Measurements from ENCODE around the gene INHA. TPM values are rescaled to one million over a fixed set of nuclear protein-coding genes. Genes with fewer than 3 reads are reported as not detected.

Gene INHA
- total RNA-seq, 2 experiments from 2014 or later, result not detected

- DNase-seq, result no peak
- ChIA-PET CTCF (no interaction called here), POLR2A (no interaction called here)
- H3K9me3 Mint-ChIP-seq, result no peaks in the 10 kb centered on the region
- H3K27ac Mint-ChIP-seq, result no peak overlapping the region
- H3K4me3 Mint-ChIP-seq, result no peak overlapping the region
- no peaks in the 10 kb centered on the region for H3K27me3 Mint-ChIP-seq
- H3K4me1 Mint-ChIP-seq (ENCODE audit: low read depth), result peaks cover 6% of the 10 kb centered on the region
- intact Hi-C loops (cut with micrococcal nuclease), result no loop called here
- peaks cover 7% of the 10 kb centered on the region for H3K36me3 Mint-ChIP-seq
Measured at GRCh38 chr2:219611866-219612576, 39.9 kb downstream of the INHA start.

DNA sequence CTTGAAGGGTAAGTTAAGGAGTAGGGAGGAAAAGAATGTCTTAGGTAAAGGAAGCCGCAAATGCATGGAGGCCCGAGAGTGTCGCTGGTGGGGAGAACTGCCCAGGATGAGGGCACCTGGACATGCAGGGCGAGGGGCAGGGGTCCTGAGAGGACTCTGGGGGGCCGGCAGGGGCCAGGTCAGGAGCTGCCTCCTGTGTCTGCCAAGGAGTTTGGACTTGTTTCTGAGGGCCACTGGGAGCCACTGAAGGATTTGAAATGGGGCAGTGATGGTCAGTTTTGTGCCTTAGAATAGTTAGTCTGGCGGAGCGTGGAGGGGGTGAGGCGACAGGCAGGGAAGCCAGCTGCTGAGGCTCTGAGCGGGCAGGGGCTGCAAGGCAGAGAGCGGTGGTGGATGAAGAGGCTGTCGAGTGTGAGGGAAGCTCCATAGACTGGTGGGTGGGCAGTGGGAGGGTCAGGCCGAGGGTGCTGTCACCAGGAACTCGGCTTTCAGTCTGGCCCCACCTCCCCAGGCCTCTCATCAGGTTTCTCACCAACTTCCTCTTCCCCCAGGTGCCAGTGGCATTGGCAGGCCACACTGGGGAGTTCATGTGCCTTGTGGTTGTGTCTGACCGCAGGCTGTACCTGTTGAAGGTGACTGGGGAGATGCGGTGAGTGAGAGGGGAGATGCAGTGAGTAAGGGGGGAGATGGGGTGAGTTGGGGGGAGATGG lies 40.6 kb downstream of the INHA start:
- intact Hi-C loops (cut with micrococcal nuclease), result no loop called here
- Mint-ChIP-seq H3K9me3 (no peaks in the 10 kb centered on the region), H3K4me3 (no peak overlapping the region), H3K27ac (no peak overlapping the region), H3K4me1 (ENCODE audit: low read depth) (peaks cover 6% of the 10 kb centered on the region), H3K36me3 (peaks cover 5% of the 10 kb centered on the region), H3K27me3 (no peaks in the 10 kb centered on the region)
- POLR2A ChIA-PET, result no interaction called here
- no peak for DNase-seq
- CTCF ChIA-PET, result no interaction called here

DNA sequence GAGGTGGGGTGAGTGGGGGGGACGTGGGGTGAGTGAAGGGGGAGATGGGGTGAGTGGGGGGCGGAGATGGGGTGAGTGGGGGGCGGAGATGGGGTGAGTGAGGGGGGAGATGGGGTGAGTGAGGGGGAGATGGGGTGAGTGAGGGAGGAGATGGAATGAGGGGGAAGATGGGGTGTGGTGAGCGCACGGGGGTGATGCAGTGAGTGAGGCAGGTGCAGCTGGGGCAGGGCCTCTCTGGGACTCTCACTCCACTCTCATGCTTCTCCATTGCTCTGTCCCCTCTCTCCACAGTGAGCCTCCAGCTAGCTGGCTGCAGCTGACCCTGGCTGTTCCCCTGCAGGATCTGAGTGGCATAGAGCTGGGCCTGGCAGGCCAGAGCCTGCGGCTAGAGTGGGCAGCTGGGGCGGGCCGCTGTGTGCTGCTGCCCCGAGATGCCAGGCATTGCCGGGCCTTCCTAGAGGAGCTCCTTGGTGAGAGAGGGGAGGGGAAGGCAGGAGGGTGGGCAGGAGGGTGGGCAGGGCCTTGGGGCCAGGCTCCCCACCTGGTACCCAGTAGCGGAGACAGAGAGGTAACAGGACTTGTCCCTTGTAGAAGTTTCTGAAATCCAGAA lies 41.5 kb downstream of the INHA start:
- Mint-ChIP-seq H3K27ac (no peak overlapping the region), H3K4me3 (no peak overlapping the region), H3K9me3 (no peaks in the 10 kb centered on the region), H3K36me3 (peaks cover 5% of the 10 kb centered on the region), H3K4me1 (ENCODE audit: low read depth) (peaks cover 6% of the 10 kb centered on the region), H3K27me3 (no peaks in the 10 kb centered on the region)
- DNase-seq, result no peak
- intact Hi-C loops (cut with micrococcal nuclease), result no loop called here
- ChIA-PET CTCF (no interaction called here), POLR2A (no interaction called here)

DNA sequence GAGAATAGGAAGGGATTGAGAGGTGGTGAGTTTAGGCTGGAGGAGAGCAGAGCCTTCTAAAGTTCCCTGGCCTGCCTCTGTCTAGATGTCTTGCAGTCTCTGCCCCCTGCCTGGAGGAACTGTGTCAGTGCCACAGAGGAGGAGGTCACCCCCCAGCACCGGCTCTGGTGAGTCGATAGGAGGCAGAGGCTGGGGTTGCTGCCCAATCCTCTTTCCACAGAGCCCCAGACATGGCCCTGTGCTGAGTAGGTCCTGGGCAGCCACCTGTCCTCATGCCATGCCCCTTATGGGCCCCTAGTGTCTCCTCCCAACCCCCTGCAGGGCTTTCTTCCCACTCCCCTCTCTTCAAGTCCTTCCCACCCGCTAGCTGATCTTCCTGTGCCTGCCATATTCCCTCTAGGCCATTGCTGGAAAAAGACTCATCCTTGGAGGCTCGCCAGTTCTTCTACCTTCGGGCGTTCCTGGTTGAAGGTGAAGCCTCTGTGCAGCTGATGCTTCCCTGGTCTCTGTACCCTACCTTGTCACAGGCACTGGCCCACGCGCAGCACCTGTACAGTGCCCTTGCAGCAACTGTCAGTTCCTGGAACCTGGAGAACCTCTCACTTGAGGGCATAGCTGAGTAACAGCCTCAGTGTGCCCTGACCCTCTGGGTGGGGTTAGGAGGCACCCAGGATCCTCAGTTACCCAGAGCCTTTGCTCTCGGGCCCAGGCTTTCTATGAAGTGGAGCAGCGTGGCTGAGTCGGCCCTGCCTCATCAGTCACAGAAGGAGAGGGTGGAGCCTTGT lies 42.2 kb downstream of the INHA start:
- no peak overlapping the region for H3K27ac Mint-ChIP-seq
- H3K36me3 Mint-ChIP-seq, result peaks cover 5% of the 10 kb centered on the region
- H3K4me1 Mint-ChIP-seq (ENCODE audit: low read depth), result peaks cover 6% of the 10 kb centered on the region
- H3K9me3 Mint-ChIP-seq, result no peaks in the 10 kb centered on the region
- no peak for DNase-seq
- intact Hi-C loops (cut with micrococcal nuclease), result no loop called here
- CTCF ChIA-PET, result no interaction called here
- H3K4me3 Mint-ChIP-seq, result no peak overlapping the region
- POLR2A ChIA-PET, result no interaction called here
- H3K27me3 Mint-ChIP-seq, result no peaks in the 10 kb centered on the region

- no peak overlapping the region for H3K27ac Mint-ChIP-seq
- ChIA-PET CTCF (no interaction called here), POLR2A (no interaction called here)
- H3K27me3 Mint-ChIP-seq, result no peaks in the 10 kb centered on the region
- intact Hi-C loops (cut with micrococcal nuclease), result no loop called here
- H3K9me3 Mint-ChIP-seq, result no peaks in the 10 kb centered on the region
- peaks cover 6% of the 10 kb centered on the region for H3K4me1 Mint-ChIP-seq (ENCODE audit: low read depth)
- no peak for DNase-seq
- H3K4me3 Mint-ChIP-seq, result no peak overlapping the region
- peaks cover 5% of the 10 kb centered on the region for H3K36me3 Mint-ChIP-seq
Measured at GRCh38 chr2:219615036-219615435, 42.9 kb downstream of the INHA start.

- DNase-seq, result no peak
- Mint-ChIP-seq H3K4me3 (no peak overlapping the region), H3K4me1 (ENCODE audit: low read depth) (peaks cover 6% of the 10 kb centered on the region), H3K27me3 (no peaks in the 10 kb centered on the region), H3K27ac (no peak overlapping the region), H3K36me3 (peaks cover 3% of the 10 kb centered on the region), H3K9me3 (no peaks in the 10 kb centered on the region)
- ChIA-PET POLR2A (no interaction called here), CTCF (no interaction called here)
- intact Hi-C loops (cut with micrococcal nuclease), result no loop called here
Measured at GRCh38 chr2:219615894-219616293, 43.8 kb downstream of the INHA start.

- CTCF ChIA-PET, result interaction anchor here (1.0 kb wide), 1 partner anchor 121 kb away, joined by 3 read pairs; a partner anchor contains a TSS
- no peak overlapping the region for H3K4me3 Mint-ChIP-seq
- POLR2A ChIA-PET, result no interaction called here
Measured at GRCh38 chr2:219616550-219616949, 44.4 kb downstream of the INHA start.

GRCh38 chr2:219618733-219619122 lies 46.6 kb downstream of the INHA start:
- Mint-ChIP-seq H3K27me3 (peaks cover 2% of the 10 kb centered on the region), H3K4me3 (no peak overlapping the region), H3K9me3 (no peaks in the 10 kb centered on the region), H3K36me3 (no peaks in the 10 kb centered on the region), H3K27ac (no peak overlapping the region), H3K4me1 (ENCODE audit: low read depth) (no peaks in the 10 kb centered on the region)
- POLR2A ChIA-PET, result no interaction called here
- intact Hi-C loops (cut with micrococcal nuclease), result no loop called here
- CTCF ChIA-PET, result no interaction called here
- no peak for DNase-seq

More at GRCh38 chr2:219616550-219616949, 44.4 kb downstream of the INHA start:
- no peak overlapping the region for H3K27ac Mint-ChIP-seq
- H3K9me3 Mint-ChIP-seq, result no peaks in the 10 kb centered on the region
- no peaks in the 10 kb centered on the region for H3K27me3 Mint-ChIP-seq
- peaks cover 6% of the 10 kb centered on the region for H3K4me1 Mint-ChIP-seq (ENCODE audit: low read depth)
- DNase-seq, result no peak
- H3K36me3 Mint-ChIP-seq, result no peaks in the 10 kb centered on the region
- intact Hi-C loops (cut with micrococcal nuclease), result no loop called here

- CTCF ChIA-PET, result no interaction called here
- H3K27ac Mint-ChIP-seq, result no peak overlapping the region
- H3K4me3 Mint-ChIP-seq, result no peak overlapping the region
- peaks cover 2% of the 10 kb centered on the region for H3K27me3 Mint-ChIP-seq
- intact Hi-C loops (cut with micrococcal nuclease), result no loop called here
- no peaks in the 10 kb centered on the region for H3K9me3 Mint-ChIP-seq
- H3K4me1 Mint-ChIP-seq (ENCODE audit: low read depth), result no peaks in the 10 kb centered on the region
- POLR2A ChIA-PET, result no interaction called here
- no peak for DNase-seq
- no peaks in the 10 kb centered on the region for H3K36me3 Mint-ChIP-seq
Measured at GRCh38 chr2:219619235-219619634, 47.1 kb downstream of the INHA start.

DNA sequence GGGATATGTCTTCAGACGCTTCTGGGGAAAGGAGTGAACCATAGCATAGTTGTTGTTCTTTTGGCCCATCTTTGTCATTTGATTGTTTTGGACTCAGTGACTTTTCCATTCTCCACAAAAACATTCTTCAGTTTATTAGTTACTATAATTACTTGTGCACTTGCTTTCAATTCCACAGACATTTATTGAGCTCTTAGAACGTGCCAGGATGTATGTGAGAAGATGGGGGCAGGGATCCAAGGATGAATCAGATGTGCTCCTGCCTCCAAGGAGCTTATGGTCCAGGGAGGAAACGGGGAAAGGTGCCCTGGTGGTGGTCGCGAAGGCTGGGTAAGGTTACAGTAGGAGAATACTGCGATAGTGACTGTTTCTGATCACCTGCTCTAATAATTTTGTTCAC lies 48.4 kb downstream of the INHA start:
- no peak for DNase-seq
- no peak overlapping the region for H3K4me3 Mint-ChIP-seq
- H3K36me3 Mint-ChIP-seq, result no peaks in the 10 kb centered on the region
- CTCF ChIA-PET, result interaction anchor here (1.2 kb wide), 1 partner anchor 60 kb away, joined by 4 read pairs; no protein-coding TSS in a partner anchor
- intact Hi-C loops (cut with micrococcal nuclease), result no loop called here
- no peak overlapping the region for H3K27ac Mint-ChIP-seq
- POLR2A ChIA-PET, result no interaction called here
- H3K27me3 Mint-ChIP-seq, result peaks cover 2% of the 10 kb centered on the region
- H3K9me3 Mint-ChIP-seq, result no peaks in the 10 kb centered on the region
- no peaks in the 10 kb centered on the region for H3K4me1 Mint-ChIP-seq (ENCODE audit: low read depth)

DNA sequence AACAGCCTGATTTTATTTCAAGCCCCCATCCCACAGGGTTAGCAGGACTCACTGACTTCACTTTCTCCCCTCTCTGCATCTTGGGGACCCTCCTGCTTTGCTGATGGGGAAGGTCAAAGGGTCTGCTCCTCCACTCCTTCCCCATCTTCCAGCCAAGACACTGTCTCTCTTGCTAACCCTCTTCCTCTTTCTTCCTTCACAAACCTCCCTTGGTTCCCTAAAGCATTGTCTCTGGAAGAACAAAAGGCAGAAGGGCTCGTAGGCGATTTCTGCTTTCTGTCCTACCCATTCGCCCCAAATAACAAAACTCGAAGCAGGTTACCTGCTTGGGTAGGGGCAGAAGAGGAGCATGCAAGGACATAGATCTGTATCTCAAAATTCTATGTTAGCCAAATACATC lies 49.8 kb downstream of the INHA start:
- Mint-ChIP-seq H3K36me3 (no peaks in the 10 kb centered on the region), H3K27me3 (peaks cover 8% of the 10 kb centered on the region), H3K9me3 (no peaks in the 10 kb centered on the region), H3K27ac (no peak overlapping the region), H3K4me3 (no peak overlapping the region), H3K4me1 (ENCODE audit: low read depth) (peaks cover 3% of the 10 kb centered on the region)
- intact Hi-C loops (cut with micrococcal nuclease), result no loop called here
- ChIA-PET POLR2A (no interaction called here), CTCF (interaction anchor here (0.8 kb wide), 1 partner anchor 126 kb away, joined by 3 read pairs; a partner anchor contains a TSS)
- no peak for DNase-seq

GRCh38 chr2:219622472-219622871 lies 50.4 kb downstream of the INHA start:
- DNase-seq, result no peak
- POLR2A ChIA-PET, result no interaction called here
- H3K27ac Mint-ChIP-seq, result no peak overlapping the region
- no peaks in the 10 kb centered on the region for H3K36me3 Mint-ChIP-seq
- peaks cover 4% of the 10 kb centered on the region for H3K4me1 Mint-ChIP-seq (ENCODE audit: low read depth)
- no peaks in the 10 kb centered on the region for H3K9me3 Mint-ChIP-seq
- CTCF ChIA-PET, result interaction anchor here (0.8 kb wide), 1 partner anchor 127 kb away, joined by 3 read pairs; a partner anchor contains a TSS
- peaks cover 10% of the 10 kb centered on the region for H3K27me3 Mint-ChIP-seq
- intact Hi-C loops (cut with micrococcal nuclease), result no loop called here
- H3K4me3 Mint-ChIP-seq, result no peak overlapping the region
